ENCODE results near the gene WLS.

DNA sequence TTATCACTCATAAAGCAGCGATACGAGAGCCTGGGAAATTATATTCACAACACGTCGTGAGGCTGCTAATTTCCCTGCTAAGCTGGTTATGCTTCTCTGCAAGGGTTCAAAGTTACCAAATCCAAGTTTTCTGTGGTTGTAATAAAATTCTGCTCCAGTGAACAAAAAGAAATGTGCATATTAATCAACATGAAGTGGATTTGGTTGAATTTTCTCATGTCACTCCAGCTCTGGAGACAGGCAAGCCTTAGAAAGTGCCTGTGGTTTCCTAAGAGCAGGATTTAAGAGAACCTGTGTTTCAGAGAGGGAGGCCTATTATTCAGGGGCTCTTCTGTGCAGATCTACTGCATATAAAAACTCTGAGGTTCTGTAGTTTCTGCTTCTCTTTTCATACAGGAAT, 87.5 kb downstream of the WLS start:
- TF ChIP-seq, protein P1, sequence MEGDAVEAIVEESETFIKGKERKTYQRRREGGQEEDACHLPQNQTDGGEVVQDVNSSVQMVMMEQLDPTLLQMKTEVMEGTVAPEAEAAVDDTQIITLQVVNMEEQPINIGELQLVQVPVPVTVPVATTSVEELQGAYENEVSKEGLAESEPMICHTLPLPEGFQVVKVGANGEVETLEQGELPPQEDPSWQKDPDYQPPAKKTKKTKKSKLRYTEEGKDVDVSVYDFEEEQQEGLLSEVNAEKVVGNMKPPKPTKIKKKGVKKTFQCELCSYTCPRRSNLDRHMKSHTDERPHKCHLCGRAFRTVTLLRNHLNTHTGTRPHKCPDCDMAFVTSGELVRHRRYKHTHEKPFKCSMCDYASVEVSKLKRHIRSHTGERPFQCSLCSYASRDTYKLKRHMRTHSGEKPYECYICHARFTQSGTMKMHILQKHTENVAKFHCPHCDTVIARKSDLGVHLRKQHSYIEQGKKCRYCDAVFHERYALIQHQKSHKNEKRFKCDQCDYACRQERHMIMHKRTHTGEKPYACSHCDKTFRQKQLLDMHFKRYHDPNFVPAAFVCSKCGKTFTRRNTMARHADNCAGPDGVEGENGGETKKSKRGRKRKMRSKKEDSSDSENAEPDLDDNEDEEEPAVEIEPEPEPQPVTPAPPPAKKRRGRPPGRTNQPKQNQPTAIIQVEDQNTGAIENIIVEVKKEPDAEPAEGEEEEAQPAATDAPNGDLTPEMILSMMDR (IDR thresholded peaks at IDR 0.05) = no peak
- no peak for TF ChIP-seq POLR2A (IDR thresholded peaks at IDR 0.05)

Data from lower leg skin (tissue), 3 donors.